Small intestine (tissue), 7 donors: ENCODE results near the gene IL12A. TPM values are rescaled to one million over a fixed set of nuclear protein-coding genes. Genes with fewer than 3 reads are reported as not detected.
A peak's percentile ranks its signal among the peaks of the same experiment; 100 is the strongest.

Experiments
- DNase-seq, 2 donors: peaks; one replicate each; pipeline versions ENCODE4 v3.0.0 to v3.0.0-alpha.2; 2013
- FAIRE-seq: peaks from 2 replicates; lab custom pipeline; 2012; peaks lifted over from hg19 to GRCh38; lab: Jason Lieb, UNC
- H3K27ac ChIP-seq, 3 donors: one replicate each; pipeline ENCODE4 v1.5.1; 2013; ENCODE audit warnings: low read length in 2 of 3, mild to moderate bottlenecking in 2 of 3, control low read depth in 1 of 3, inconsistent platforms in 1 of 3, low read depth in 1 of 3, moderate library complexity in 1 of 3
- H3K27me3 ChIP-seq, 3 donors: one replicate each; pipeline ENCODE4 v1.6.1; 2013; ENCODE audit warnings: low read length in 3 of 3, inconsistent platforms in 1 of 3; ENCODE audit not compliant: control insufficient read depth in 3 of 3, insufficient read depth in 3 of 3
- H3K36me3 ChIP-seq, 3 donors: one replicate each; pipeline ENCODE4 v1.6.1; 2013; ENCODE audit warnings: low read length in 3 of 3, inconsistent platforms in 1 of 3, low read depth in 1 of 3, mild to moderate bottlenecking in 1 of 3, moderate library complexity in 1 of 3; ENCODE audit not compliant: control insufficient read depth in 3 of 3, insufficient read depth in 2 of 3
- H3K4me1 ChIP-seq, 3 donors: one replicate each; pipeline ENCODE4 v1.6.1; 2013; ENCODE audit warnings: low read length in 2 of 3, inconsistent platforms in 1 of 3, low read depth in 1 of 3, mild to moderate bottlenecking in 1 of 3, moderate library complexity in 1 of 3; ENCODE audit not compliant: control insufficient read depth in 3 of 3, insufficient read depth in 2 of 3
- H3K4me3 ChIP-seq, 3 donors: one replicate each; pipeline ENCODE4 v1.5.1; 2013; ENCODE audit warnings: low read length in 3 of 3, control low read depth in 1 of 3, inconsistent platforms in 1 of 3, low read depth in 1 of 3, mild to moderate bottlenecking in 1 of 3, moderate library complexity in 1 of 3
- H3K9me3 ChIP-seq, 2 donors: one replicate each; pipeline ENCODE4 v1.6.1; 2013; ENCODE audit warnings: low read depth in 1 of 2, low read length in 1 of 2; ENCODE audit not compliant: control insufficient read depth in 2 of 2, insufficient read depth in 1 of 2
- WGBS, 3 donors: extraction: QIAGEN DNeasy Blood & Tissue Kit; methylation state at CpG; one replicate each; pipeline ENCODE4 v1.1.7; 2013; 5-methylcytosine and 5-hydroxymethylcytosine counted together
- polyA plus RNA-seq, 4 donors: library from polyadenylated mRNA; stranded (reverse) in 3 of 4; unstranded in 1 of 4; fragments of 200-250 nt in 3 of 4; fragments of 120-200 nt in 1 of 4; gene quantifications; one replicate each; pipeline versions ENCODE4 v1.2.1 to v1.2.3, GENCODE V29; 2013
- donor health status: healthy with polysubstance abuse.
- donor health status: control.
- donor health status: control.
- donor health status: Bipolar disorder and iron deficiency.
- donor health status: healthy.

IL12A gene
- polyA plus RNA-seq, 4 donors: 0.46 to 2.7 TPM; not detected in 2

DNA sequence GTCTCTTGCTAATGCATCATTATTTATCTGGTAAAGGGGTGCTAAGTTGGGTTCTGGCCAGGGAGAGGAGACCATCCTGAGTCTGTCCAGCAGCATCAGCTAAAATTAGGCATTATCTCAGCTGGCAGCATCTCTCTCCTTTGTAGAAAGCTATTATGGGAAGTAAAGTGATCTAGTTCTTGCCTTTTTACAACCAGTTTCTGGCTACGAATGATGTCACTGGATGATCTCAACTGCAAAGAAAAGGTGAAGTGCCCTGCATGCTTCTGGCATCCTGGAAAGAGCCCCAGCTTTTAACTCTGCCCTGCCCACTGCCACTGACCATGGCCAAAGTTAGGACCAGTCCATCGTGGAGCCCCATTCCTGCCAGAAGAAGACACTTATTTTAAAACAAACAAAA lies 37.1 kb upstream of the IL12A start:
- no peak for DNase-seq
- Histone ChIP-seq H3K9me3 (no peaks in the 10 kb centered on the region), H3K4me1 (no peaks in the 10 kb centered on the region), H3K36me3 (no peaks in the 10 kb centered on the region), H3K27ac (no peak overlapping the region), H3K4me3 (no peak overlapping the region), H3K27me3 (no peaks in the 10 kb centered on the region)
- WGBS, 3 donors: 66 to 82% (median 77%) methylated on average over 2 of the region's 2 CpGs
- FAIRE-seq: no peak

DNA sequence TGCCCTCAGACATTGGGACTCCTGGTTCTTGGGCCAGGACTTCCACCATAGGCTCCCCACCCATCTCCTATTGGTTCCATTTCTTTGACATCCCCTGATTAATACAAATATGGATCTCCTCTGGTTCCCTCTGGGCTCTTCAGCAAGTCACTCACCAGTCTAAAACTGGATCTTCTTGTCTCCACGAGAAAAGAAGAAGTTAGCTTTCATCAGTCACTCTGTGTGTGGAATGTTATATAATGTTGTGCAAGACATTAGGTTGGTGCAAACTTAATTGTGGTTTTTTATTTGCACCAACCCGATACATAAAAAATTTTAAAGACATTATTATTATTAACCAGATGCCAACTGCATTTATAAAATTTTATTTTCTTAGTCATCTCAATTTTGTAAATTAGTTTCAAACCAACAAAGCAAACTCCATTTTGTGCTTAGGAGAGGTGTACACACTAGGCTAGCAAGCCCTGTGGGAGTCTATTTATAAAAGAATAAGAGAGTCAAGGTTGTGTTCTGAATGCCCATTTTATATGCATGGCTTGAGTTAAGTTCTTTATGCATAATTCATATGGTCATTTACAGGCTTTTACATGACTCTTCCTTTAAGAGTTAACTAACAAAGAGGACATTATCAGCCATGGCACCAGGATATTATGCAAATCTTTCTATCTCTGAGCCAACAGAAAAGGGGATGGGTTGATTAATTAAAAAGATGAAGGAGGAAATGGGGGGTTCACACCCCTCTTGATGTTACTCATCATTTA lies 35.1 kb upstream of the IL12A start:
- H3K36me3 ChIP-seq: no peaks in the 10 kb centered on the region
- no peaks in the 10 kb centered on the region for H3K27me3 ChIP-seq
- FAIRE-seq (no peak), DNase-seq (no peak)
- 77 to 79% (median 77%) methylated on average over 2 of the region's 2 CpGs for WGBS, 3 donors
- H3K9me3 ChIP-seq: no peaks in the 10 kb centered on the region
- no peak overlapping the region for H3K27ac ChIP-seq
- no peaks in the 10 kb centered on the region for H3K4me1 ChIP-seq
- H3K4me3 ChIP-seq: no peak overlapping the region

DNA sequence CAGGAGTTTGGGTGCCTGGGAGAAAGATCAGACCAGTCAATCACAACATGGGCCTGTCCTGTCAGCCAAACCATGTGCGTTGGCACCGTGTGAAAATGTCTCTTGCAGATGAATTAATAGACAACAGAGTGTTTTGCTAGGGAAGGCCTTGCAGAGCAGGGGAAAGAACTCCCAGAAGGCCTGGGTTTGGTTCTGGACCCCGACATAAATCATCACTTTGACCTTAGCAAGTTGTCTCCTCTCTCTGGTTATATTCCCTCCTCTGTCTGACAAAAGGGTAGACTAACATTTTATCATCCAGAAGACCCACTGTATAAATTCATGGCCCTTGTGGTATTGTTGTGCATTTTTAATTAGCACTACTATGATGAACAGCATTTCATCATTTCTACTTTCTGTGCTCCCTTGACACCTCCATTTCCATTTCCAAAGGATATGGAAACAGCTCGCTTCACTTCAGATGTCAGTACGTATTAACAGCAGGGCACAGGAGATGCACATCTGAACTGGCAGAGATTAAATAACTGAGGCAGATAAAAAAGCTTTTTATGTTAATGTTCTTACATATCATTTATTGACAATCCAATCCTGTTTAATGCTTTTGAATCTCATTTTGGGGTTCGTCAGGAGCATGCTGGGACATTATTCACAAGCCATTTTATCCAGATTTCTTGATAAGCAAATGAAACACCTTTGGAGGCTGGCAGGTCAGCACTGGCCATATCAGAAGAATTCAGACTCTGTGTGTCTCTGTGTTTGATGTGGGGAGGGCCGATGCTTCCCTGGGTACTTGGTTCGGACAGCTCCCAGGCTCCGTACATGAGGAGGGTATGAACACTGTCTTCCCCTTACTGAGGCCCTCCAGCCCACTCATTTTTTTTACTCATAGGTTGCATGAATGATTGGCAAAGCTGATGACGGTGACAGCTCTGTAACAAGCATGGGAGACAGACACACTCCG lies 28.2 kb upstream of the IL12A start:
- Histone ChIP-seq H3K36me3 (no peaks in the 10 kb centered on the region), H3K4me1 (peaks cover 0 to 2% (median 2%) of the 10 kb centered on the region in 3 donors), H3K9me3 (no peaks in the 10 kb centered on the region), H3K4me3 (no peak overlapping the region), H3K27ac (no peak overlapping the region), H3K27me3 (no peaks in the 10 kb centered on the region)
- DNase-seq (no peak), FAIRE-seq (no peak)
- WGBS, 3 donors: 86 to 88% (median 87%) methylated on average over 11 of the region's 11 CpGs

DNA sequence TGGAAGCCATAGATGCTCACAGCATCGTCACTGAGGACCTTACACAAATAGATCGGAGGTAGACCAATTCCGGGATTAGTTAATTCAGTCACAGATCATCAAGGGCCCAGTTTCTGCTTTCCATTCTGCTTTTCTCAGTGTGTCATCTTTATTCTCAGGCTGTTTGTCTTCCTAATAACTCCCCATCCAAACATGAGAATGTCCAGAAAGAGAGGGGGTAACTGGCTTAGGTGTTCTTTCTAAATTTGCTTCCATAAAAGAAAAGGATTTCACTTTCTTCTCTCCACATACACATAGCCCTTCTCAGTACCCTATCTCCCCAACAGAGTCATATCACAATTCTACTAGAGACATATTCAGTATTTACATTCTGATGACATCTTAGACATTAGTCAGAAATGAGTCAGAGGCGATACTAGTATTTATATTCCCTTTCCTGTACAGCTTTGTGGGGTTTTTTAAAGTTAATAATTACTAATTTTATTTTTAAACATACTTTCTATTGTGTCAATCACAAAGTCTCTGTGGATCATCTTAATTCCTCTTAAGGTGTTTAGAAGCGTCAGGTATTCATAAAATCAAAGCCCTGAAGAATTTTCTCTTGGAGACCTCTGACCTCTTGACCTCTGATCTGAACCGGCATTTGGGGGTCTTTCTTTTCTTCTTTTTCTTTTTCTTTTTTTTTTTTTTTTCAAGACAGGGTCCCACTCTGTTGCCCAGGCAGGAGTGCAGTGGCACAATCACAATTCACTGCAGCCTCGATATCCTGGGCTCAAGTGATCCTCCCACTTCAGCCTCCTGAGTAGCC lies 24.3 kb upstream of the IL12A start:
- no peaks in the 10 kb centered on the region for H3K9me3 ChIP-seq
- FAIRE-seq: no peak
- H3K4me3 ChIP-seq: no peak overlapping the region
- peak in 1 of 2 donors; percentile 23 for DNase-seq
- no peaks in the 10 kb centered on the region for H3K27me3 ChIP-seq
- WGBS, 3 donors: 68 to 72% (median 71%) methylated on average over 7 of the region's 7 CpGs
- H3K27ac ChIP-seq: no peak overlapping the region
- no peaks in the 10 kb centered on the region for H3K36me3 ChIP-seq
- peaks cover 0 to 2% (median 2%) of the 10 kb centered on the region in 3 donors for H3K4me1 ChIP-seq

DNA sequence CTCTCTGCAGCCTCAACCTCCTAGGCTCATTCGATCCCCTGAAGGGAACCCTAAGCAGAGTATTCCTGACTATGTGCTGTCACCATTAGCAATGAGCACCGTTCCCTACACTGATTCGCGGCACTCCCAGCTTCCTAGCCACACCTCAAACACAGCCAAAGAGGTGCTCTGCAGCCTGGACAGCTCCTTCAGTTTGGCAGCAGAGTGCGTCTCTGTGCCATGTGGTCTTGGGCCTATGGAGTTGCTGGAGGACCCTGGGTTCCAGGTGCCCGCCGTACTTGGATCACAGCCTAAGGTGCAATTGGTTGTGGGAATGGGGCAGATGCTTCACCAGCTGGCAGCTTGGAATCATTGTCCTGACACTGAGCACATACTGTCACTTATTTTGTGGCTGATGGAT lies 17.3 kb upstream of the IL12A start:
- no peak overlapping the region for H3K4me3 ChIP-seq
- no peaks in the 10 kb centered on the region for H3K36me3 ChIP-seq
- no peaks in the 10 kb centered on the region for H3K4me1 ChIP-seq
- H3K27ac ChIP-seq: no peak overlapping the region
- no peaks in the 10 kb centered on the region for H3K27me3 ChIP-seq
- no peak for FAIRE-seq
- whole genome bisulfite sequencing, 3 donors: 73 to 93% (median 81%) methylated on average over 7 of the region's 7 CpGs
- no peak for DNase-seq
- no peaks in the 10 kb centered on the region for H3K9me3 ChIP-seq

DNA sequence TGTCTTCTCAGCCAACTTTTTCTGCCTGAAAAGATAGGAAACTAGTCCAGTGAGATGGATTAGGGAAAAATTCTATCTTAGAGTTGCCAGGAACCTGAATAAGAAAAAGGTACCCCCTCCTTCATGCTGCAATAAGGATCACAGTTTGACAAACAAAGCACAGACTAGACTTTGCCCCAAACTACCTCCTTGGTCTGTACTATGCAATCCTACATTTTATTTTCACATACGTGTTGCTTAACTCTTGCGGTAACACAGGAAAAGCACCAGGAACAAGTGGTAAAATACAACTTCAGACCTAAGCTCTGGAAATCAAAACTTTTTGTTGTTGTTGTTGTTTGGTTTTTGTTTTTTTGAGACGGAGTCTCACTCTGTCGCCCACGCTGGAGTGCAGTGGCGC lies 11.3 kb upstream of the IL12A start:
- Histone ChIP-seq H3K27me3 (no peaks in the 10 kb centered on the region), H3K9me3 (no peaks in the 10 kb centered on the region), H3K4me3 (no peak overlapping the region), H3K36me3 (no peaks in the 10 kb centered on the region), H3K27ac (peak overlapping the region in 1 of 3 donors; percentile 85), H3K4me1 (peaks cover 0 to 8% (median 0%) of the 10 kb centered on the region in 3 donors)
- DNase-seq: peak; percentile 54 to 87
- WGBS, 3 donors: 68 to 79% (median 77%) methylated on average over 6 of the region's 6 CpGs
- FAIRE-seq: no peak

DNA sequence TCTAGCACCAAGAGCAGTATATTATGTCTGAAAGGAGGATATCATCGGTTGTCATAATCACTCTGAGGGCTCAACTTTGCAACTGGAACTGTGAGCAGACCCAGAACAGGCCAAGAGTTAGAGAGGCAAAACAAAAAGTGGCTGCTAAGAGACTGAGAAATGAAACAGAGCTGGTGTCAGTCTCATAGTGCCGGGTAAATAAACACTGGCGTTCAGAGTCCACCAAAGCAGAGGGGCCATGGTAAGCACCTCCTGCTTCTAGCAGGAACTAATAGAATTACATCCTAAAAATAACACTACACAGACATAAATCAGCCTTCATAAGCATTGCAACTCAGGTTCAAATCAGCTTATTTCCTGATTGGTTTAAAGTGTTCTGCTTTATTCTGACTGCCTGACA lies 10.3 kb upstream of the IL12A start:
- H3K27me3 ChIP-seq: no peaks in the 10 kb centered on the region
- peak; percentile 48 to 88 for DNase-seq
- H3K36me3 ChIP-seq: no peaks in the 10 kb centered on the region
- FAIRE-seq: no peak
- no peak overlapping the region for H3K4me3 ChIP-seq
- no peaks in the 10 kb centered on the region for H3K9me3 ChIP-seq
- H3K27ac ChIP-seq: peak overlapping the region in 1 of 3 donors; percentile 85
- peaks cover 0 to 8% (median 0%) of the 10 kb centered on the region in 3 donors for H3K4me1 ChIP-seq
- WGBS, 3 donors: 4 to 15% (median 13%) methylated on average over 3 of the region's 3 CpGs
